ENCODE results near the gene EGLN2. TPM values are rescaled to one million over a fixed set of nuclear protein-coding genes. Genes with fewer than 3 reads are reported as not detected.
"Not testable (repeated sequence)": the region's sequence is repeated elsewhere in the genome, so short reads cannot be mapped to it uniquely, and the experiment has no call there.

EGLN2 gene
- polyA plus RNA-seq, 1 of the 3 experiments (the other 2 are of a cell fraction) = 43.0 TPM

GRCh38 chr19:40768869-40769268 is 30.1 kb upstream of the EGLN2 start:
- Histone ChIP-seq H3K9ac (no peak overlapping the region), H3K79me2 (ENCODE audit: insufficient read depth) (no peaks in the 10 kb centered on the region), H3K27me3 (ENCODE audit: insufficient read depth) (no peaks in the 10 kb centered on the region), H3K36me3 (replicated peaks in 1 of 2; ENCODE audit: control insufficient read depth in 1 of 2, insufficient read depth in 2 of 2, low read length in 1 of 2) (peaks cover 9 to 21% of the 10 kb centered on the region in 2 experiments), H3K4me3 (ENCODE audit: low read depth in 2 of 2, low read length in 1 of 2) (no peak overlapping the region), H3F3A (replicated peaks; ENCODE audit: insufficient read depth) (no peaks in the 10 kb centered on the region), H3K27ac (ENCODE audit: low read depth in 2 of 2, low read length in 1 of 2) (no peak overlapping the region), H3K4me2 (no peak overlapping the region), H3K9me2 (no peaks in the 10 kb centered on the region), H2AFZ (ENCODE audit: low read depth) (no peak overlapping the region), H3K9me3 (no peaks in the 10 kb centered on the region), H3K4me1 (ENCODE audit: control insufficient read depth in 1 of 2, insufficient read depth in 2 of 2, low read depth in 1 of 2, low read length in 1 of 2) (no peaks in the 10 kb centered on the region), H4K20me1 (ENCODE audit: insufficient read depth) (no peaks in the 10 kb centered on the region)
- no peak for DNase-seq
- no peak for TF ChIP-seq TEAD4 (IDR thresholded peaks at IDR 0.05; ENCODE audit: borderline replicate concordance, insufficient read depth)
- TF ChIP-seq RAD21 (IDR thresholded peaks at IDR 0.05; ENCODE audit: low read length) = no peak
- no peak for TF ChIP-seq FOXM1 (IDR thresholded peaks at IDR 0.05; ENCODE audit: low read depth)
- TF ChIP-seq, protein P1, sequence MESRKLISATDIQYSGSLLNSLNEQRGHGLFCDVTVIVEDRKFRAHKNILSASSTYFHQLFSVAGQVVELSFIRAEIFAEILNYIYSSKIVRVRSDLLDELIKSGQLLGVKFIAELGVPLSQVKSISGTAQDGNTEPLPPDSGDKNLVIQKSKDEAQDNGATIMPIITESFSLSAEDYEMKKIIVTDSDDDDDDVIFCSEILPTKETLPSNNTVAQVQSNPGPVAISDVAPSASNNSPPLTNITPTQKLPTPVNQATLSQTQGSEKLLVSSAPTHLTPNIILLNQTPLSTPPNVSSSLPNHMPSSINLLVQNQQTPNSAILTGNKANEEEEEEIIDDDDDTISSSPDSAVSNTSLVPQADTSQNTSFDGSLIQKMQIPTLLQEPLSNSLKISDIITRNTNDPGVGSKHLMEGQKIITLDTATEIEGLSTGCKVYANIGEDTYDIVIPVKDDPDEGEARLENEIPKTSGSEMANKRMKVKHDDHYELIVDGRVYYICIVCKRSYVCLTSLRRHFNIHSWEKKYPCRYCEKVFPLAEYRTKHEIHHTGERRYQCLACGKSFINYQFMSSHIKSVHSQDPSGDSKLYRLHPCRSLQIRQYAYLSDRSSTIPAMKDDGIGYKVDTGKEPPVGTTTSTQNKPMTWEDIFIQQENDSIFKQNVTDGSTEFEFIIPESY (IDR thresholded peaks at IDR 0.05; ENCODE audit: borderline replicate concordance, low read depth) = no peak
- ChIA-PET CTCF (no interaction called here), POLR2A (no interaction called here)
- 90% methylated on average over 5 of the region's 5 CpGs for WGBS (ENCODE audit: low lambda C conversion rate)

DNA sequence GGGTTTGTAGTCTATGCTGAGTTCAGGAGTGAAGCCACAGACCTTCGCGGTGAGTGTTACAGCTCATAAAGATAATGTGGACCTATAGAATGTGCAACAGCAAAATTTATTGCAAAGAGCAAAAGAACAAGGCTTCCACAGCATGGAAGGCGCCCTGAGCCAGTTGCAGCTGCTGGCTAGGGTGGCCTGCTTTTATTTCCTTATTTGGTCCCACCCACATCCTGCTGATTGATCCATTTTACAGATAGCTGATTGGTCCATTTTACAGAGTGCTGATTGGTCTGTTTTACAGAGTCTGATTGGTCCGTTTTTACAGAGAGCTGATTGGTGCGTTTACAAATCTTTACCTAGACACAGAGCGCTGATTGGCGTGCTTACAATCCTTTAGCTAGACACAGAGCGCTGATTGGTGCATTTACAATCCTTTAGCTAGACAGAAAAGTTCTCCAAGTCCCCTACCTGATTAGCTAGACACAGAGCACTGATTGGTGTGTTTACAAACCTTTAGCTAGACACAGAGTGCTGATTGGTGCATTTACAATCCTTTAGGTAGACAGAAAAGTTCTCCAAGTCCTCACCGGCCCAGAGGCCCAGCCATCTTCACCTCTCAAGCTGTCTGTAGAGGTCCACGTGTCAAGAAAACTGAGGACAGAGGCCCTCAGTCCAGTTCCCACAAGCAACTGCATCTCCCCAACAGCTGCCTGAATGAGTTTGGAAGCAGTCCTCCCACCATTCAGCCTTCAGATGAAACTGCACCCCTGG is 27.7 kb upstream of the EGLN2 start:
- H3F3A ChIP-seq (replicated peaks; ENCODE audit: insufficient read depth); H3K9me3 ChIP-seq; H3K27ac ChIP-seq (ENCODE audit: low read depth in 2 of 2, low read length in 1 of 2); H3K9ac ChIP-seq; H3K4me1 ChIP-seq (ENCODE audit: control insufficient read depth in 1 of 2, insufficient read depth in 2 of 2, low read depth in 1 of 2, low read length in 1 of 2); H3K36me3 ChIP-seq (replicated peaks in 1 of 2; ENCODE audit: control insufficient read depth in 1 of 2, insufficient read depth in 2 of 2, low read length in 1 of 2); H4K20me1 ChIP-seq (ENCODE audit: insufficient read depth); H3K9me2 ChIP-seq; POLR2A ChIA-PET; H3K4me3 ChIP-seq (ENCODE audit: low read depth in 2 of 2, low read length in 1 of 2); DNase-seq; H3K79me2 ChIP-seq (ENCODE audit: insufficient read depth); H3K4me2 ChIP-seq; H2AFZ ChIP-seq (ENCODE audit: low read depth); H3K27me3 ChIP-seq (ENCODE audit: insufficient read depth): not testable (repeated sequence)
- 89% methylated on average over 10 of the region's 10 CpGs for WGBS (ENCODE audit: low lambda C conversion rate)
- CTCF ChIA-PET = interaction anchor here (1.0 kb wide), 1 partner anchor 36 kb away, joined by 3 read pairs; no protein-coding TSS in a partner anchor

DNA sequence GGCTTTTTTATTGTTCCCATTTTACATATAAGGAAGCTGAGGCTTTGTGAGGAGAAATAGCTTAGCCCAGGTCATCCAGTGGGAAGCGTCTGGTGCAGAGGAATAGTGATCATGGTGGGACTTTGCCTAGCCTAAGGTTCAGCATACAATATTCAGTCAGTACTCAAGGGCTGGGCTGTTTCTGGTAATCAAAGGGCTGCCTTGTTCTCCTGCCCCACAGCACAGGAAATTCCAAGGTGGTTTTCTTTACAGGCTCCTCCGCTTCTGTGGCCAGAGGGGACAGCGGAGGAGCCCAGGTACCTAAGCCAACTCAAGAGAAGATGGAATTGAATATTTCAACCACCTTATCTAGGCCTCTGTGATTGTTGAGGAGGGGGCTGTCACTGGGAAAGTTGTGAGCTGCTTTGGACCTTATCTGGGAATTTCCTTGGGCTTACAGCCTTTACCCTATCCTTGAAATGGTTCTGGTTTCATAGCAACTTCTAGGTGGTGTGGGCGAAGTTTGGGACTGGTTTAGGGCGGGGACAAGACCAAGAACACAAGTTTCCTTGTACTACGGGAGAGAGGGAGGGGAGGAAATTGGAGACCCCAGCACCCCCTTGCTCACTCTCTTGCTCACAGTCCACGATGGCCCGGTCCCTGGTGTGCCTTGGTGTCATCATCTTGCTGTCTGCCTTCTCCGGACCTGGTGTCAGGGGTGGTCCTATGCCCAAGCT is 23.9 kb upstream of the EGLN2 start, which contains the start of gene MIA:
TSS of gene MIA (plus strand) at position 606 of the 716 bp plus-strand sequence. CDS start at position 628, 22 bp downstream.
- Histone ChIP-seq H3K4me3 (ENCODE audit: low read depth in 2 of 2, low read length in 1 of 2) (no peak within 1 kb of the TSS), H3K9me2 (no peaks in the 10 kb centered on the region), H2AFZ (ENCODE audit: low read depth) (no peak within 1 kb of the TSS), H3K36me3 (replicated peaks in 1 of 2; ENCODE audit: control insufficient read depth in 1 of 2, insufficient read depth in 2 of 2, low read length in 1 of 2) (no peaks in the 10 kb centered on the region), H3K9me3 (no peaks in the 10 kb centered on the region), H3K79me2 (ENCODE audit: insufficient read depth) (peaks cover 10% of the 10 kb centered on the region; the same call in 1 of the 2 replicates), H3F3A (replicated peaks; ENCODE audit: insufficient read depth) (peaks cover 13% of the 10 kb centered on the region), H4K20me1 (ENCODE audit: insufficient read depth) (no peaks in the 10 kb centered on the region), H3K27me3 (ENCODE audit: insufficient read depth) (no peaks in the 10 kb centered on the region), H3K27ac (ENCODE audit: low read depth in 2 of 2, low read length in 1 of 2) (no peak within 1 kb of the TSS), H3K4me2 (no peak within 1 kb of the TSS), H3K4me1 (ENCODE audit: control insufficient read depth in 1 of 2, insufficient read depth in 2 of 2, low read depth in 1 of 2, low read length in 1 of 2) (peaks cover 6 to 9% of the 10 kb centered on the region in 2 experiments; a peak in 2 of 4 replicates), H3K9ac (no peak within 1 kb of the TSS)
- no peak for DNase-seq
- CTCF ChIA-PET = interaction anchor here (1.0 to 1.6 kb wide), 2 partner anchors 32 to 44 kb away, joined by 3 to 5 read pairs; no protein-coding TSS in a partner anchor
- TF ChIP-seq TCF12 (IDR thresholded peaks at IDR 0.05) (no peak), GATA2 (CRISPR knock-in tag; IDR thresholded peaks at IDR 0.05) (no peak), YY1 (IDR thresholded peaks at IDR 0.05; ENCODE audit: low read depth) (no peak), NFIC (IDR thresholded peaks at IDR 0.05; ENCODE audit: borderline replicate concordance) (no peak), PBX3 (IDR thresholded peaks at IDR 0.05) (no peak), ELF1 (IDR thresholded peaks at IDR 0.05) (no peak), FOXM1 (IDR thresholded peaks at IDR 0.05; ENCODE audit: low read depth) (no peak), GABPA (IDR thresholded peaks at IDR 0.05; ENCODE audit: low read depth) (no peak), TEAD4 (IDR thresholded peaks at IDR 0.05; ENCODE audit: borderline replicate concordance, insufficient read depth) (no peak)
- POLR2A ChIA-PET = no interaction called here
- WGBS (ENCODE audit: low lambda C conversion rate) = 88% methylated on average over 9 of the region's 9 CpGs
